GM12878 (cell line): ENCODE data around the gene NGB. TPM values are rescaled to one million over a fixed set of nuclear protein-coding genes. Genes with fewer than 3 reads are reported as not detected.

ENCODE experiments used
- ATAC-seq: fragments of 200-7000 bp; cut with Tn5 transposase; 3 replicates; pipeline ENCODE4 v1.9.1; 2020; ENCODE audit warnings: mild to moderate bottlenecking, moderate library complexity
- BruUV-seq: library from RNA; stranded (reverse); fragments of 400-500 nt; replicated peaks from 2 replicates; lab custom pipeline; 2021; lab: Mats Ljungman, UMichigan
- CTCF ChIA-PET: fragments of 300-600 bp; sonication (Branson Sonifier 250); formaldehyde crosslinking; extraction: SDS; loops from one replicate; lab custom pipeline; 2021; ENCODE audit warnings: inconsistent platforms; lab: Yijun Ruan, JAX
- POLR2A ChIA-PET: fragments of 350-600 bp; formaldehyde crosslinking; extraction: SDS; loops from one replicate; lab custom pipeline; 2021; ENCODE audit warnings: inconsistent platforms; lab: Charles Lee
- RAD21 ChIA-PET: fragments of 300-600 bp; sonication (Branson Sonifier 250); formaldehyde crosslinking; loops from one replicate; lab custom pipeline; 2023; ENCODE audit warnings: antibody characterized with exemption; ENCODE audit not compliant: unreplicated experiment; lab: Charles Lee
- SMC1A ChIA-PET: fragments of 300-600 bp; sonication (Branson Sonifier 250); formaldehyde crosslinking; loops from one replicate; lab custom pipeline; 2023; ENCODE audit not compliant: unreplicated experiment, uncharacterized antibody; lab: Charles Lee
- DNase-seq: peaks from one replicate; pipeline ENCODE4 v3.0.0-alpha.2; 2011; ENCODE audit warnings: low read depth, low spot score
- FAIRE-seq: peaks from 3 replicates; lab custom pipeline; 2011; peaks lifted over from hg19 to GRCh38; lab: Jason Lieb, UNC
- H2AFZ ChIP-seq: 2 replicates; pipeline ENCODE4 v1.6.0; 2011; ENCODE audit warnings: low read depth, low read length, control low read depth; ENCODE audit not compliant: control insufficient read depth
- H3K27ac ChIP-seq: 2 replicates; pipeline ENCODE4 v1.5.1; 2011; ENCODE audit warnings: control low read depth; ENCODE audit not compliant: control insufficient read depth, insufficient read depth
- H3K27me3 ChIP-seq, 2 experiments: replicated peaks in 1 of 2; 2 replicates each; pipeline versions ENCODE4 v1.6.0 to v1.6.1; 2011; ENCODE audit warnings: low read length in 1 of 2; ENCODE audit not compliant: control insufficient read depth in 2 of 2, insufficient read depth in 2 of 2
- H3K36me3 ChIP-seq, 2 experiments: 2 replicates each; pipeline ENCODE4 v1.5.1; 2011; ENCODE audit warnings: low read length in 1 of 2; ENCODE audit not compliant: control insufficient read depth in 2 of 2, insufficient read depth in 2 of 2
- H3K4me1 ChIP-seq: 2 replicates; pipeline ENCODE4 v1.6.1; 2011; ENCODE audit warnings: mild to moderate bottlenecking, low read length, moderate library complexity, mixed read lengths; ENCODE audit not compliant: control insufficient read depth, insufficient read depth
- H3K4me2 ChIP-seq: 2 replicates; pipeline ENCODE4 v1.6.0; 2011; ENCODE audit warnings: control low read depth; ENCODE audit not compliant: control insufficient read depth, insufficient read depth
- H3K4me3 ChIP-seq: fragments of 200-600 bp; sonication (generic); 2 replicates; pipeline ENCODE4 v1.5.1; 2016
- H3K79me2 ChIP-seq: 2 replicates; pipeline ENCODE4 v1.6.0; 2011; ENCODE audit warnings: low read length; ENCODE audit not compliant: control insufficient read depth, insufficient read depth
- H3K9ac ChIP-seq: 2 replicates; pipeline ENCODE4 v1.8.0; 2011; ENCODE audit warnings: low read length, control low read depth, mixed read lengths; ENCODE audit not compliant: control insufficient read depth, insufficient read depth
- H3K9me3 ChIP-seq: replicated peaks from 3 replicates; pipeline ENCODE4 v1.5.1; 2011; ENCODE audit warnings: mild to moderate bottlenecking, low read length; ENCODE audit not compliant: control insufficient read depth, insufficient read depth
- H4K20me1 ChIP-seq: 2 replicates; pipeline ENCODE4 v1.6.0; 2011; ENCODE audit not compliant: control insufficient read depth, insufficient read depth
- ATF2 ChIP-seq: IDR thresholded peaks from 2 replicates; pipeline ENCODE4 v1.6.1; 2012; ENCODE audit warnings: low read length, inconsistent platforms
- HCFC1 ChIP-seq: fragments of 150-350 bp; IDR thresholded peaks from 2 replicates; pipeline ENCODE4 v1.6.1; 2014; ENCODE audit warnings: low read length
- IRF5 ChIP-seq: fragments of 450-650 bp; IDR thresholded peaks from 2 replicates; pipeline ENCODE4 v1.6.1; 2017; ENCODE audit warnings: borderline replicate concordance
- MEF2A ChIP-seq: IDR thresholded peaks from 2 replicates; pipeline ENCODE4 v1.6.1; 2011; ENCODE audit warnings: low read depth, mild to moderate bottlenecking, low read length, moderate library complexity; ENCODE audit not compliant: insufficient read depth
- MEF2B ChIP-seq: fragments of 450-650 bp; IDR thresholded peaks from 2 replicates; pipeline ENCODE4 v1.6.1; 2018; ENCODE audit warnings: mild to moderate bottlenecking, moderate library complexity; ENCODE audit not compliant: partially characterized antibody, poor library complexity, severe bottlenecking
- TCF3 ChIP-seq: IDR thresholded peaks from 2 replicates; pipeline ENCODE4 v1.6.1; 2012; ENCODE audit warnings: low read depth, mild to moderate bottlenecking, low read length, borderline replicate concordance; ENCODE audit not compliant: insufficient read depth
- ZNF384 ChIP-seq: IDR thresholded peaks from 2 replicates; pipeline ENCODE4 v1.6.1; 2012; ENCODE audit warnings: low read depth, mild to moderate bottlenecking, low read length, improper control_type of control experiment, borderline replicate concordance
- WGBS: methylation state at CpG from one replicate; pipeline ENCODE4 v1.1.6; 2016; ENCODE audit warnings: low lambda C conversion rate; ENCODE audit not compliant: insufficient replicate concordance, insufficient coverage; ENCODE audit errors: missing lambda C conversion rate; 5-methylcytosine and 5-hydroxymethylcytosine counted together
- in situ Hi-C: fragments of 300-500 bp; cut with MboI; formaldehyde crosslinking; loops from 9 replicates; pipeline ENCODE4 v1.14.3; 2018; ENCODE audit warnings: mixed read lengths
- intact Hi-C: fragments of 100-400 bp; cut with micrococcal nuclease; formaldehyde crosslinking; loops from one replicate; pipeline ENCODE4 v1.14.2; 2022; ENCODE audit not compliant: unreplicated experiment
- polyA plus RNA-seq, 11 experiments: library from polyadenylated mRNA; depleted of rRNA in 4 of 11; unstranded in 6 of 11; stranded (reverse) in 5 of 11; fragments of >200 nt; fragmentation: Nextera tagmentation in 4 of 11; fragmentation: Illumina TruSeq in 1 of 11; extraction: Ambion mirVana in 4 of 11; extraction: Trizol in 1 of 11; gene quantifications; 1 replicate in 1 of 11; 2 replicates in 10 of 11; pipeline versions ENCODE4 v1.2.1 to v1.2.3, GENCODE V29; 2011 to 2016; ENCODE audit warnings: inconsistent platforms in 2 of 11, missing spikeins in 2 of 11, low read depth in 1 of 11
- total RNA-seq, 4 experiments: library from RNA; depleted of rRNA in 3 of 4; stranded (reverse); fragments of >200 nt in 3 of 4; fragmentation: Illumina TruSeq in 1 of 4; extraction: Trizol in 1 of 4; gene quantifications; 2 replicates each; pipeline versions ENCODE4 v1.2.1 to v1.2.3, GENCODE V29; 2013 to 2021

The NGB gene
- total and polyA plus RNA-seq, 10 of the 15 experiments (the other 5 are each of a cell fraction or from before 2014, with no cell fraction given) = 0.19 TPM; not detected in 9

- POLR2A ChIA-PET = no interaction called here
- no peak for FAIRE-seq
- no peaks in the 10 kb centered on the region for H3K27me3 ChIP-seq
Observed at GRCh38 chr14:77220246-77221017, 50.6 kb downstream of the NGB start.

GRCh38 chr14:77219591-77219990, 51.4 kb downstream of the NGB start:
- RAD21 ChIA-PET = no interaction called here
- POLR2A ChIA-PET = no interaction called here
- ATAC-seq (no peak), DNase-seq (no peak), FAIRE-seq (no peak)
- Histone ChIP-seq H3K4me1 (no peaks in the 10 kb centered on the region), H3K4me3 (no peak overlapping the region), H3K27me3 (0 out of 4 replicates have a peak, but pooled peaks cover 0 to 3% of the 10 kb centered on the region in 2 experiments), H3K9me3 (no peaks in the 10 kb centered on the region), H3K27ac (no peak overlapping the region), H4K20me1 (no peaks in the 10 kb centered on the region), H3K79me2 (no peaks in the 10 kb centered on the region), H2AFZ (no peak overlapping the region), H3K4me2 (no peak overlapping the region), H3K36me3 (no peaks in the 10 kb centered on the region), H3K9ac (no peak overlapping the region)
- SMC1A ChIA-PET = no interaction called here
- intact Hi-C loops = no loop called here
- in situ Hi-C loops = no loop called here
- 8% methylated on average over 10 of the region's 10 CpGs for WGBS
- CTCF ChIA-PET = no interaction called here
- no TSS peak for BruUV-seq
- TF ChIP-seq HCFC1 (no peak), ATF2 (no peak), ZNF384 (no peak), TCF3 (no peak)

More at GRCh38 chr14:77220246-77221017, 50.6 kb downstream of the NGB start:
- Histone ChIP-seq H3K79me2 (no peaks in the 10 kb centered on the region), H3K27ac (no peak overlapping the region), H2AFZ (no peak overlapping the region), H3K36me3 (no peaks in the 10 kb centered on the region), H3K9ac (no peak overlapping the region), H3K9me3 (no peaks in the 10 kb centered on the region), H3K4me2 (no peak overlapping the region), H3K4me1 (no peaks in the 10 kb centered on the region), H4K20me1 (no peaks in the 10 kb centered on the region), H3K4me3 (no peak overlapping the region)
- TF ChIP-seq MEF2B (no peak), IRF5 (no peak), MEF2A (no peak)
- RAD21 ChIA-PET = no interaction called here
- 67% methylated on average over 8 of the region's 24 CpGs for WGBS
- ATAC-seq = no peak
- no TSS peak for BruUV-seq
- in situ Hi-C loops (no loop called here), intact Hi-C loops (no loop called here)
- SMC1A ChIA-PET = no interaction called here
- CTCF ChIA-PET = no interaction called here
- no peak for DNase-seq
